Activated CD8-positive, alpha-beta memory T cell treated with anti-CD3 and anti-CD28 coated beads, Interleukin-2, amount 10 ng/mL, durations not matched to agents 7 days and 5 days (primary cell): Measurements from ENCODE around the gene PROK1. TPM values are rescaled to one million over a fixed set of nuclear protein-coding genes. Genes with fewer than 3 reads are reported as not detected.

Experiments
- ATAC-seq: fragments of 150-1000 bp; cut with Tn5 transposase; one replicate; pipeline ENCODE4 v1.10.0; 2021; ENCODE audit warnings: moderate library complexity
- CTCF ChIA-PET: fragments of 350-600 bp; sonication (Branson Sonifier 250); formaldehyde crosslinking; loops from one replicate; lab custom pipeline; 2021; ENCODE audit warnings: antibody characterized with exemption; lab: Charles Lee
- DNase-seq: peaks from one replicate; pipeline ENCODE4 v3.0.0-alpha.2; 2020
- H3K27ac Mint-ChIP-seq: one replicate; pipeline ENCODE4 v1.8.0; 2021; ENCODE audit warnings: mild to moderate bottlenecking, mixed read lengths
- H3K27me3 Mint-ChIP-seq: one replicate; pipeline ENCODE4 v1.8.0; 2021; ENCODE audit warnings: mixed read lengths
- H3K36me3 Mint-ChIP-seq: one replicate; pipeline ENCODE4 v1.8.0; 2021; ENCODE audit warnings: mild to moderate bottlenecking, mixed read lengths
- H3K4me1 Mint-ChIP-seq: one replicate; pipeline ENCODE4 v1.8.0; 2021; ENCODE audit warnings: mixed read lengths
- H3K4me3 Mint-ChIP-seq: one replicate; pipeline ENCODE4 v1.8.0; 2021; ENCODE audit warnings: mild to moderate bottlenecking, moderate library complexity, mixed read lengths
- H3K9me3 Mint-ChIP-seq: one replicate; pipeline ENCODE4 v1.8.0; 2022; ENCODE audit warnings: low read depth, mixed read lengths
- total RNA-seq, 2 experiments: library from RNA; stranded (reverse); gene quantifications; one replicate each; pipeline ENCODE4 v1.2.3, GENCODE V29; 2021

PROK1 gene
- total RNA-seq, 2 experiments from 2014 or later: not detected

- CTCF ChIA-PET: interaction anchor here (3.3 to 4.4 kb wide), 2 partner anchors 20 to 21 kb away, joined by 14 to 20 read pairs; no protein-coding TSS in a partner anchor
- Mint-ChIP-seq H3K4me3 (no peak overlapping the region), H3K27me3 (peaks cover 2% of the 10 kb centered on the region), H3K27ac (no peak overlapping the region), H3K4me1 (peaks cover 2% of the 10 kb centered on the region), H3K9me3 (no peaks in the 10 kb centered on the region), H3K36me3 (no peaks in the 10 kb centered on the region)
- DNase-seq (no peak), ATAC-seq (no peak)
Observed at GRCh38 chr1:110475362-110476027, 24.5 kb downstream of the PROK1 start.

- DNase-seq (no peak), ATAC-seq (no peak)
- CTCF ChIA-PET: interaction anchor here (1.4 to 4.4 kb wide), 2 partner anchors 16 to 20 kb away, joined by 5 to 20 read pairs; no protein-coding TSS in a partner anchor
- no peak overlapping the region for H3K27ac Mint-ChIP-seq
- H3K4me3 Mint-ChIP-seq: no peak overlapping the region
- no peaks in the 10 kb centered on the region for H3K9me3 Mint-ChIP-seq
- peaks cover 2% of the 10 kb centered on the region for H3K4me1 Mint-ChIP-seq
- no peaks in the 10 kb centered on the region for H3K27me3 Mint-ChIP-seq
- no peaks in the 10 kb centered on the region for H3K36me3 Mint-ChIP-seq
Observed at GRCh38 chr1:110476028-110476765, 25.2 kb downstream of the PROK1 start.

GRCh38 chr1:110477041-110477440, 26.1 kb downstream of the PROK1 start:
- H3K9me3 Mint-ChIP-seq: no peaks in the 10 kb centered on the region
- no peak for ATAC-seq
- H3K4me1 Mint-ChIP-seq: peaks cover 2% of the 10 kb centered on the region
- CTCF ChIA-PET: interaction anchor here (1.0 to 4.4 kb wide), 5 partner anchors 15 to 303 kb away, joined by 3 to 20 read pairs (median 3); no protein-coding TSS in a partner anchor
- no peak overlapping the region for H3K4me3 Mint-ChIP-seq
- H3K27ac Mint-ChIP-seq: no peak overlapping the region
- H3K27me3 Mint-ChIP-seq: no peaks in the 10 kb centered on the region
- DNase-seq: no peak
- no peaks in the 10 kb centered on the region for H3K36me3 Mint-ChIP-seq

GRCh38 chr1:110477445-110477957, 26.6 kb downstream of the PROK1 start:
- Mint-ChIP-seq H3K4me3 (no peak overlapping the region), H3K9me3 (no peaks in the 10 kb centered on the region), H3K4me1 (peaks cover 2% of the 10 kb centered on the region), H3K27ac (no peak overlapping the region), H3K36me3 (no peaks in the 10 kb centered on the region), H3K27me3 (peaks cover 3% of the 10 kb centered on the region)
- DNase-seq: no peak
- CTCF ChIA-PET: interaction anchor here (1.0 to 4.4 kb wide), 5 partner anchors 15 to 302 kb away, joined by 3 to 20 read pairs (median 3); no protein-coding TSS in a partner anchor
- ATAC-seq: peak; percentile 39

- Mint-ChIP-seq H3K36me3 (no peaks in the 10 kb centered on the region), H3K4me1 (peaks cover 2% of the 10 kb centered on the region), H3K4me3 (no peak overlapping the region), H3K9me3 (no peaks in the 10 kb centered on the region), H3K27me3 (peaks cover 7% of the 10 kb centered on the region), H3K27ac (no peak overlapping the region)
- CTCF ChIA-PET: interaction anchor here (1.0 to 4.4 kb wide), 4 partner anchors 16 to 138 kb away, joined by 3 to 20 read pairs (median 4); no protein-coding TSS in a partner anchor
- no peak for DNase-seq
- ATAC-seq: no peak
Observed at GRCh38 chr1:110477967-110478640, 27.2 kb downstream of the PROK1 start.

GRCh38 chr1:110478886-110479285, 27.9 kb downstream of the PROK1 start:
- Mint-ChIP-seq H3K27ac (no peak overlapping the region), H3K4me1 (peaks cover 2% of the 10 kb centered on the region), H3K9me3 (no peaks in the 10 kb centered on the region), H3K27me3 (peaks cover 15% of the 10 kb centered on the region), H3K4me3 (no peak overlapping the region), H3K36me3 (no peaks in the 10 kb centered on the region)
- DNase-seq: no peak
- CTCF ChIA-PET: interaction anchor here (1.0 to 4.4 kb wide), 2 partner anchors 17 to 18 kb away, joined by 4 to 20 read pairs; no protein-coding TSS in a partner anchor
- ATAC-seq: no peak

- Mint-ChIP-seq H3K9me3 (no peaks in the 10 kb centered on the region), H3K4me1 (peaks cover 2% of the 10 kb centered on the region), H3K27me3 (peaks cover 22% of the 10 kb centered on the region), H3K27ac (no peak overlapping the region), H3K4me3 (no peak overlapping the region), H3K36me3 (no peaks in the 10 kb centered on the region)
- DNase-seq (no peak), ATAC-seq (no peak)
- CTCF ChIA-PET: interaction anchor here (1.1 to 4.4 kb wide), 3 partner anchors 14 to 20 kb away, joined by 3 to 20 read pairs (median 3); no protein-coding TSS in a partner anchor
Observed at GRCh38 chr1:110480356-110481096, 29.6 kb downstream of the PROK1 start.

GRCh38 chr1:110481968-110482623, 31.1 kb downstream of the PROK1 start:
- Mint-ChIP-seq H3K9me3 (no peaks in the 10 kb centered on the region), H3K27ac (no peak overlapping the region), H3K36me3 (no peaks in the 10 kb centered on the region), H3K27me3 (peaks cover 28% of the 10 kb centered on the region), H3K4me1 (no peaks in the 10 kb centered on the region), H3K4me3 (no peak overlapping the region)
- CTCF ChIA-PET: interaction anchor here (1.0 to 1.1 kb wide), 2 partner anchors 13 to 74 kb away, joined by 3 read pairs; no protein-coding TSS in a partner anchor
- no peak for DNase-seq
- no peak for ATAC-seq

GRCh38 chr1:110482662-110483307, 31.8 kb downstream of the PROK1 start:
- no peaks in the 10 kb centered on the region for H3K9me3 Mint-ChIP-seq
- H3K4me3 Mint-ChIP-seq: no peak overlapping the region
- H3K27me3 Mint-ChIP-seq: peaks cover 28% of the 10 kb centered on the region
- DNase-seq: no peak
- H3K4me1 Mint-ChIP-seq: no peaks in the 10 kb centered on the region
- H3K27ac Mint-ChIP-seq: no peak overlapping the region
- CTCF ChIA-PET: interaction anchor here (1.2 kb wide), 1 partner anchor 14 kb away, joined by 4 read pairs; no protein-coding TSS in a partner anchor
- no peaks in the 10 kb centered on the region for H3K36me3 Mint-ChIP-seq
- ATAC-seq: no peak

- Mint-ChIP-seq H3K27me3 (peaks cover 28% of the 10 kb centered on the region), H3K4me1 (no peaks in the 10 kb centered on the region), H3K27ac (no peak overlapping the region), H3K4me3 (no peak overlapping the region), H3K36me3 (no peaks in the 10 kb centered on the region), H3K9me3 (no peaks in the 10 kb centered on the region)
- no peak for ATAC-seq
- CTCF ChIA-PET: interaction anchor here (1.2 kb wide), 1 partner anchor 13 kb away, joined by 4 read pairs; no protein-coding TSS in a partner anchor
- no peak for DNase-seq
Observed at GRCh38 chr1:110483308-110483685, 32.3 kb downstream of the PROK1 start.

- DNase-seq (no peak), ATAC-seq (no peak)
- H3K36me3 Mint-ChIP-seq: no peaks in the 10 kb centered on the region
- no peaks in the 10 kb centered on the region for H3K9me3 Mint-ChIP-seq
- no peak overlapping the region for H3K4me3 Mint-ChIP-seq
- CTCF ChIA-PET: interaction anchor here (0.9 kb wide), 2 partner anchors 11 to 25 kb away, joined by 3 read pairs; no protein-coding TSS in a partner anchor
- H3K4me1 Mint-ChIP-seq: no peaks in the 10 kb centered on the region
- no peak overlapping the region for H3K27ac Mint-ChIP-seq
- peaks cover 28% of the 10 kb centered on the region for H3K27me3 Mint-ChIP-seq
Observed at GRCh38 chr1:110484801-110485200, 33.9 kb downstream of the PROK1 start.
